Measurements from ENCODE around the gene CEMIP2.

GRCh38 chr9:71764891-71765290, 3.4 kb downstream of the CEMIP2 start:
- TF ChIP-seq LRRFIP1 (CRISPR knock-in tag; conservative IDR thresholded peaks at IDR 0.05) (no peak), ZFAT (CRISPR knock-in tag; conservative IDR thresholded peaks at IDR 0.05) (no peak), PATZ1 (CRISPR knock-in tag; IDR thresholded peaks at IDR 0.05) (no peak), SRSF1 (optimal IDR thresholded peaks at IDR 0.05; ENCODE audit: low read depth, low read length) (no peak), ARNTL (CRISPR knock-in tag; IDR thresholded peaks at IDR 0.05) (no peak), GPN1 (CRISPR knock-in tag; IDR thresholded peaks at IDR 0.05; ENCODE audit: borderline replicate concordance) (no peak), ZNF747 (CRISPR knock-in tag; IDR thresholded peaks at IDR 0.05; ENCODE audit: borderline replicate concordance) (no peak), PAF1 (CRISPR knock-in tag; IDR thresholded peaks at IDR 0.05) (no peak), NR2F2 (IDR thresholded peaks at IDR 0.05; ENCODE audit: borderline replicate concordance, low read depth) (no peak)
- TF ChIP-seq, protein P1, sequence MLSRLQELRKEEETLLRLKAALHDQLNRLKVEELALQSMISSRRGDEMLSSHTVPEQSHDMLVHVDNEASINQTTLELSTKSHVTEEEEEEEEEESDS (CRISPR knock-in tag; IDR thresholded peaks at IDR 0.05; ENCODE audit: borderline replicate concordance) = no peak
